ENCODE measurements around the gene FOXE1.

Gene FOXE1

DNA sequence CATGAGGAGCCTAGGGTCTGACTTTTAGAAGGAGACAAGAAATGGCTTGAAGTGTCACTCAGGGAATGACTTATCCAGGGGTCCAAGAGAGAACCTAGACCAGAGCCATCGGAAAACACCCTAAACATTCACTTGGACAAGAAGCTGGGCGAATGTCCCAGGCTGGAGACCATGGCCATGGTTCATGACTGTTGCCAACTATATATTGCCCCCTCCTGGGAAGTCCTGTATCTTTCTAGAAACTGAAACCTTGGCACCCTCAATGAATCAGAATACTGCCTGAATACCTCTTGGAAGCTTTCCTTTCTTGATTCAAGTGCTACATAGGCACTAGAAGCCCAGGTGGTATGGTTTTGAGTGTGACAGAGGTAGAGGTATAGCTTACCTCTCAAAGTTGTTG, 39.4 kb downstream of the FOXE1 start:
- Histone ChIP-seq H3K4me3 (ENCODE audit: low read length) (no peak overlapping the region), H3K9me2 (replicated peaks; ENCODE audit: insufficient read depth, low read length) (no peaks in the 10 kb centered on the region), H3K27ac (ENCODE audit: low read length) (no peak overlapping the region), H3F3A (ENCODE audit: insufficient read depth, low read length) (no peaks in the 10 kb centered on the region), H3K36me3 (replicated peaks; ENCODE audit: insufficient read depth, low read length) (no peaks in the 10 kb centered on the region), H3K9ac (ENCODE audit: low read length) (no peak overlapping the region), H3K79me2 (ENCODE audit: low read length) (no peaks in the 10 kb centered on the region), H3K9me3 (replicated peaks; ENCODE audit: insufficient read depth, low read length) (no peaks in the 10 kb centered on the region), H2AFZ (ENCODE audit: low read length) (no peak overlapping the region), H3K4me2 (ENCODE audit: low read depth, low read length) (no peak overlapping the region), H3K4me1 (ENCODE audit: low read length) (no peaks in the 10 kb centered on the region), H3K27me3 (replicated peaks; ENCODE audit: insufficient read depth, low read length) (no peaks in the 10 kb centered on the region), H4K20me1 (ENCODE audit: insufficient read depth, low read length) (no peaks in the 10 kb centered on the region)
- no peak for DNase-seq
- TF ChIP-seq EZH2phosphoT487 (IDR thresholded peaks at IDR 0.05; ENCODE audit: low read length) (no peak), EZH2 (optimal IDR thresholded peaks at IDR 0.05; ENCODE audit: low read depth, low read length) (no peak)
- TF ChIP-seq, protein P1, sequence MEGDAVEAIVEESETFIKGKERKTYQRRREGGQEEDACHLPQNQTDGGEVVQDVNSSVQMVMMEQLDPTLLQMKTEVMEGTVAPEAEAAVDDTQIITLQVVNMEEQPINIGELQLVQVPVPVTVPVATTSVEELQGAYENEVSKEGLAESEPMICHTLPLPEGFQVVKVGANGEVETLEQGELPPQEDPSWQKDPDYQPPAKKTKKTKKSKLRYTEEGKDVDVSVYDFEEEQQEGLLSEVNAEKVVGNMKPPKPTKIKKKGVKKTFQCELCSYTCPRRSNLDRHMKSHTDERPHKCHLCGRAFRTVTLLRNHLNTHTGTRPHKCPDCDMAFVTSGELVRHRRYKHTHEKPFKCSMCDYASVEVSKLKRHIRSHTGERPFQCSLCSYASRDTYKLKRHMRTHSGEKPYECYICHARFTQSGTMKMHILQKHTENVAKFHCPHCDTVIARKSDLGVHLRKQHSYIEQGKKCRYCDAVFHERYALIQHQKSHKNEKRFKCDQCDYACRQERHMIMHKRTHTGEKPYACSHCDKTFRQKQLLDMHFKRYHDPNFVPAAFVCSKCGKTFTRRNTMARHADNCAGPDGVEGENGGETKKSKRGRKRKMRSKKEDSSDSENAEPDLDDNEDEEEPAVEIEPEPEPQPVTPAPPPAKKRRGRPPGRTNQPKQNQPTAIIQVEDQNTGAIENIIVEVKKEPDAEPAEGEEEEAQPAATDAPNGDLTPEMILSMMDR (IDR thresholded peaks at IDR 0.05; ENCODE audit: low read length), result no peak

- DNase-seq, result no peak
- Histone ChIP-seq H3K4me3 (ENCODE audit: low read length) (no peak overlapping the region), H3K9me3 (replicated peaks; ENCODE audit: insufficient read depth, low read length) (no peaks in the 10 kb centered on the region)
Measured at GRCh38 chr9:97895211-97895610, 42.2 kb downstream of the FOXE1 start.

DNA sequence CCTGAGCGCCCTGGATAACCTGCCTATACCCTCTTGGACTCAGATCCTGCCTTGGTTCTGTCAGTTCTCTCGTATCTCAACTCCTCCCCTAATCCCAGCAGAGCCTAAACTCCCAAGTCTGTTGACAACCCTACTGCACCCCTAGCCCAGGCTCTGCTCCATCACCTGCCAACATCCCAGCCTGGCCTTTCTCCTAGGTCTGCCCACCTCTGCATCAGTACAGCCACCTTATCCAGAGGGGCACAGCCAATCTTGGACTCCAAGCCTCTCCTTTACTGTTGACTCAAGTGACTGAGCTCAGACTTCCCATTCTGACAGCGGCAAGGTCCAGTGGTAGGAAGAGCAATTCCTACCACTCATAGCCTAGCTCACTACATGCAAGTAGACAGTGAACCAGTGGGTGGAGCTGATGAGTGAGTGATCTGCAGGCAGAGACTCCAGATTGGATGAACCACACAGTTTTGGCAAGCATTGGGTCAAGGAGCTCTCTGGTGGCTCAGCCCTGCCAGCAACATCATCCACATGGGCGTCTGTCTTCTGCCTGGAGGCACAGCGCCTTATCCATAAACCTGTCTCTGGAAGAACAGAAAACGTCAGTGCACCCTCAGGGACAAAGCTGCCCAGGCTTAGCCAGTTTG, 42.8 kb downstream of the FOXE1 start:
- Histone ChIP-seq H3K36me3 (replicated peaks; ENCODE audit: insufficient read depth, low read length) (no peaks in the 10 kb centered on the region), H3K9ac (ENCODE audit: low read length) (no peak overlapping the region), H3K9me3 (replicated peaks; ENCODE audit: insufficient read depth, low read length) (no peaks in the 10 kb centered on the region), H3K4me1 (ENCODE audit: low read length) (no peaks in the 10 kb centered on the region), H3K4me3 (ENCODE audit: low read length) (no peak overlapping the region), H3K4me2 (ENCODE audit: low read depth, low read length) (no peak overlapping the region), H2AFZ (ENCODE audit: low read length) (no peak overlapping the region), H3F3A (ENCODE audit: insufficient read depth, low read length) (no peaks in the 10 kb centered on the region), H3K9me2 (replicated peaks; ENCODE audit: insufficient read depth, low read length) (no peaks in the 10 kb centered on the region), H3K79me2 (ENCODE audit: low read length) (no peaks in the 10 kb centered on the region), H3K27me3 (replicated peaks; ENCODE audit: insufficient read depth, low read length) (no peaks in the 10 kb centered on the region), H4K20me1 (ENCODE audit: insufficient read depth, low read length) (no peaks in the 10 kb centered on the region), H3K27ac (ENCODE audit: low read length) (no peak overlapping the region)
- DNase-seq, result peak; percentile 16
- TF ChIP-seq, protein P1 (IDR thresholded peaks at IDR 0.05; ENCODE audit: low read length), result peak; percentile 36
- TF ChIP-seq EZH2phosphoT487 (IDR thresholded peaks at IDR 0.05; ENCODE audit: low read length) (no peak), EZH2 (optimal IDR thresholded peaks at IDR 0.05; ENCODE audit: low read depth, low read length) (no peak)

More at GRCh38 chr9:97895211-97895610, 42.2 kb downstream of the FOXE1 start:
- H2AFZ ChIP-seq (ENCODE audit: low read length), result no peak overlapping the region
- no peak overlapping the region for H3K4me2 ChIP-seq (ENCODE audit: low read depth, low read length)
- no peaks in the 10 kb centered on the region for H3K9me2 ChIP-seq (replicated peaks; ENCODE audit: insufficient read depth, low read length)
- H4K20me1 ChIP-seq (ENCODE audit: insufficient read depth, low read length), result no peaks in the 10 kb centered on the region
- H3K79me2 ChIP-seq (ENCODE audit: low read length), result no peaks in the 10 kb centered on the region
- no peak overlapping the region for H3K27ac ChIP-seq (ENCODE audit: low read length)
- no peaks in the 10 kb centered on the region for H3K4me1 ChIP-seq (ENCODE audit: low read length)
- H3K9ac ChIP-seq (ENCODE audit: low read length), result no peak overlapping the region
- no peaks in the 10 kb centered on the region for H3K27me3 ChIP-seq (replicated peaks; ENCODE audit: insufficient read depth, low read length)
- TF ChIP-seq EZH2phosphoT487 (IDR thresholded peaks at IDR 0.05; ENCODE audit: low read length), result no peak
- TF ChIP-seq, protein P1 (IDR thresholded peaks at IDR 0.05; ENCODE audit: low read length), result no peak
- TF ChIP-seq EZH2 (optimal IDR thresholded peaks at IDR 0.05; ENCODE audit: low read depth, low read length), result no peak
- H3K36me3 ChIP-seq (replicated peaks; ENCODE audit: insufficient read depth, low read length), result no peaks in the 10 kb centered on the region
- H3F3A ChIP-seq (ENCODE audit: insufficient read depth, low read length), result no peaks in the 10 kb centered on the region

All from MM.1S (cell line).